AG09319 (cell line): ENCODE data around the gene ZNF775.
"Not testable (repeated sequence)": the region's sequence is repeated elsewhere in the genome, so short reads cannot be mapped to it uniquely, and the experiment has no call there.

ENCODE experiments used
- DNase-seq: peaks from one replicate; pipeline ENCODE4 v3.0.0-alpha.2; 2010; ENCODE audit warnings: low read depth; ENCODE audit errors: extremely low read depth
- CTCF ChIP-seq: IDR thresholded peaks from 2 replicates; pipeline ENCODE4 v1.5.1; 2011; ENCODE audit warnings: low read depth, mild to moderate bottlenecking, inconsistent platforms, low read length, moderate library complexity

Gene ZNF775

DNA sequence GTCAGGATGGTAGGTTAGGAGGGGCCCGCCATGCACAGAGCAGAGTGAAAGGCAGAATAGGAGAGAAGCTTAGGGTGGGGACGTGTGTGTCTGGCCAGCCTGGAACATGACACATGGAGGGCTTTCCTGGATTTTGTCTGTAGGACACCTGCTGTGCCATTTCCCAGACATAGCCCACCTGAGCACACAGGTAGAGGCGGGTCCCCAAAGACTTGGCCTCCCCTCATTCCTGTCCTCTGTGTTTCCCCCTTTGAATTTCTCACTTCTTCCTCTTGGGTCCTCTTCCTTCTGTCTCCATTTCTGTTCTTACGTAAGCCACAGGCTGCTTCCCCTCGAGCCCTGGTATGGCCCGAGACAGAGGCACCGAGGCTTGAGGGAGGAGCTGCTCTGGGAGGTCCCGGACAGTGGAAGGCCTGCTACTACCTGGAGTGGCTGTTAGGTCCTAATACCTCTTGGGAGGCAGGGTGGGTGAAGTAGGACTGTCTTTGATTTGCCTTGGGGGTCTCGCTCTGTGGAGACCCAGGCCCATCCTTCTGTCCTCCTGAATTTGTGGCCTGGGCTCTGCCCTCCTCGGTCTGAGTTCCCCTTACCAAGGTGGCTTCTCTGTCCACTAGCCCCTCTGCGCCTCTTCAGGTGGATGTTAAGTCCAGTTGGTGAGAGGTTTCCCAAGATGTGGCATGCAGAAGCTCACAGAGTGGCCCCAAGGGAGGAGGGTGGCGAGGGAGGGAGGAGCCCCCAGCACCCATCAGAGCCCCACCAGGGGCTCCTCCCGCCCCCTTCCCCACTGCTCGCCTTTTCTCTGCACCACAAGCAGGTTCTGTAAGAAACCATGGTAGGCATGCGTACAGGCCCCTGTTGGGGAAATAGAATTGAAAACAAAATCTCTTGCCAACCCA, 5.5 kb downstream of the ZNF775 start:
- DNase-seq, result no peak

DNA sequence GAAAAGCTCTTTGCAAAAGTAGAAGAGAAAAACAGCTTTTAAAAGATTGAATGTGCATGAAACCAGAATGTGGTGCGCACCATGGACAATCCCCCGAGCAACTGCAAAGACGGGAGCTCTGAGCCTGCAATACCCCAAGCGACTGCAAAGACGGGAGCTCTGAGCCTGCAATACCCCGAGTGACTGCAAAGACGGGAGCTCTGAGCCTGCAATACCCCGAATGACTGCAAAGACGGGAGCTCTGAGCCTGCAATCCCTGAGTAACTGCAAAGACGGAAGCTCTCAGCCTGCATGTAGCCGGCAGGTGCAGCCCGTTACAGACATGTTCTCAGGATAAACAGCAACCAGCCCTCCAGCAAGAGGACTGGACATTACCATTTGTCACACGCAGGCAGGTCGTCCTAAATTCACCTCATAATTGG, 6.2 kb downstream of the ZNF775 start:
- no peak for TF ChIP-seq CTCF
- no peak for DNase-seq

More for the DNA sequence above, 5.5 kb downstream of the ZNF775 start:
- TF ChIP-seq CTCF, result no peak

DNA sequence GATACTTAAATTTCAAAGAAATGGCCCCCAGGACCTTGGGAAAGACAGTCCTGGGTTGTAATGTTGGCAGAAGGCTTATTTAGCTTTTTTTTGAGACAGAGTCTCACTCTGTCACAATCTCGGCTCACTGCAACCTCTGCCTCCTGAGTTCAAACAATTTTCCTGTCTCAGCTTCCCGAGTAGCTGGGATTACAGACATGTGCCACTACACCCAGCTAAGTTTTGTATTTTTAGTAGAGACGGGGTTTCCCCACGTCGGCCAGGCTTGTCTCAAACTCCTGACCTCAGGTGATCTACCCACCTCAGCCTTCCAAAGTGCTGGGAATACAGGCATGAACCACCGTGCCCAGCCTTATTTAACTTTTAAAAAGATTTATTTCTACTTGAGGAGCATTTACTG, 6.8 kb downstream of the ZNF775 start:
- not testable (repeated sequence) for DNase-seq

GRCh38 chr7:150388306-150388705, 9.2 kb downstream of the ZNF775 start:
- no peak for TF ChIP-seq CTCF
- no peak for DNase-seq

- DNase-seq, result no peak
Measured at GRCh38 chr7:150388709-150389531, 9.8 kb downstream of the ZNF775 start.

DNA sequence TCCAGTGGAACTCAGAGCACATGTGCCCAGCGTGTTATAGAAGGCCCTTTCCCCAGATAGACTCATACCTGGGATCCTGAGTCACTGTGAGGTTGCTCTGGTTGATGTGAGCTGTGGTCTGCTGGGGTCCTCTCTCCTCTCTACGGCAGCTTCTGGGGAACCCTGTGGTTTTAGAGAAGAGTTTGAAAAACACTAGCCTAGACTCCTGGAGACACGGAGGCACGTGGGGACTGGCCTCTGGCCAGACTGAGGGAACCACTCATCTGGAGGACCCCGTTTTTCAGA, 10.3 kb downstream of the ZNF775 start:
- TF ChIP-seq CTCF, result no peak
- no peak for DNase-seq

More at GRCh38 chr7:150388709-150389531, 9.8 kb downstream of the ZNF775 start:
- peak; percentile 61 for TF ChIP-seq CTCF

DNA sequence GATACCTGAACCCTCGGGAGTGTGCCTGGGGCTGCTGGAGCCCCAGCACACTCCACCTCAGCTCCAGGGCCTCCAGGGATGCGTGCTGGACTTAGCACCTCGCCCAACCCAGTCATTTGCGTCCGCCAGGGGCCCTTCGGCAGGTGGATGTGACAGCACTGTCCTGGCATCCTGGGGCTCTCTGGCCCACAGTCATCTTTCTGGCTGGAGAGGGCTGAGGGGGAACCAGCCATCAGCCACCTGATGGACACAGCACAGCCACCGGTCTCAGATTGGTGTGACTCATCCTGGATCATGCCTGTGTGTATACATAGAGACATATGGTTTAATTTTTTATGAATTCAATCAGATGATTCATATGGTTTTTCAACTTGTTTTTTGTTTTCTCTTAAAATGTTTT, 11.1 kb downstream of the ZNF775 start:
- no peak for TF ChIP-seq CTCF

More for the DNA sequence above, 11.1 kb downstream of the ZNF775 start:
- no peak for DNase-seq
